ENCODE data around the gene ARHGAP24.

- TF ChIP-seq FOXJ3 (CRISPR knock-in tag; IDR thresholded peaks at IDR 0.05; ENCODE audit: borderline replicate concordance), result no peak
- TF ChIP-seq, protein P1, sequence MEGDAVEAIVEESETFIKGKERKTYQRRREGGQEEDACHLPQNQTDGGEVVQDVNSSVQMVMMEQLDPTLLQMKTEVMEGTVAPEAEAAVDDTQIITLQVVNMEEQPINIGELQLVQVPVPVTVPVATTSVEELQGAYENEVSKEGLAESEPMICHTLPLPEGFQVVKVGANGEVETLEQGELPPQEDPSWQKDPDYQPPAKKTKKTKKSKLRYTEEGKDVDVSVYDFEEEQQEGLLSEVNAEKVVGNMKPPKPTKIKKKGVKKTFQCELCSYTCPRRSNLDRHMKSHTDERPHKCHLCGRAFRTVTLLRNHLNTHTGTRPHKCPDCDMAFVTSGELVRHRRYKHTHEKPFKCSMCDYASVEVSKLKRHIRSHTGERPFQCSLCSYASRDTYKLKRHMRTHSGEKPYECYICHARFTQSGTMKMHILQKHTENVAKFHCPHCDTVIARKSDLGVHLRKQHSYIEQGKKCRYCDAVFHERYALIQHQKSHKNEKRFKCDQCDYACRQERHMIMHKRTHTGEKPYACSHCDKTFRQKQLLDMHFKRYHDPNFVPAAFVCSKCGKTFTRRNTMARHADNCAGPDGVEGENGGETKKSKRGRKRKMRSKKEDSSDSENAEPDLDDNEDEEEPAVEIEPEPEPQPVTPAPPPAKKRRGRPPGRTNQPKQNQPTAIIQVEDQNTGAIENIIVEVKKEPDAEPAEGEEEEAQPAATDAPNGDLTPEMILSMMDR (IDR thresholded peaks at IDR 0.05), result no peak
- no peak for TF ChIP-seq FOXP1 (CRISPR knock-in tag; IDR thresholded peaks at IDR 0.05; ENCODE audit: borderline replicate concordance)
- no peak for TF ChIP-seq HMGXB4 (CRISPR knock-in tag; IDR thresholded peaks at IDR 0.05)
- no peak for TF ChIP-seq E2F5 (CRISPR knock-in tag; IDR thresholded peaks at IDR 0.05)
- no peak for TF ChIP-seq GTF2I (CRISPR knock-in tag; conservative IDR thresholded peaks at IDR 0.05)
- no peak for TF ChIP-seq SP1 (CRISPR knock-in tag; conservative IDR thresholded peaks at IDR 0.05)
- TF ChIP-seq, protein P2, sequence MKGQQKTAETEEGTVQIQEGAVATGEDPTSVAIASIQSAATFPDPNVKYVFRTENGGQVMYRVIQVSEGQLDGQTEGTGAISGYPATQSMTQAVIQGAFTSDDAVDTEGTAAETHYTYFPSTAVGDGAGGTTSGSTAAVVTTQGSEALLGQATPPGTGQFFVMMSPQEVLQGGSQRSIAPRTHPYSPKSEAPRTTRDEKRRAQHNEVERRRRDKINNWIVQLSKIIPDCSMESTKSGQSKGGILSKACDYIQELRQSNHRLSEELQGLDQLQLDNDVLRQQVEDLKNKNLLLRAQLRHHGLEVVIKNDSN (CRISPR knock-in tag; IDR thresholded peaks at IDR 0.05), result no peak
- no peak for TF ChIP-seq NR3C1 (CRISPR knock-in tag; conservative IDR thresholded peaks at IDR 0.05; ENCODE audit: low read depth)
- no peak for TF ChIP-seq KAT7 (CRISPR knock-in tag; IDR thresholded peaks at IDR 0.05; ENCODE audit: borderline replicate concordance)
- no peak for TF ChIP-seq ATF3 (CRISPR knock-in tag; conservative IDR thresholded peaks at IDR 0.05)
Observed at GRCh38 chr4:85701861-85702321, 226.9 kb downstream of the ARHGAP24 start.
